Spleen (tissue), 7 donors: ENCODE measurements around the gene SYF2.

Source experiments
- POLR2A ChIP-seq, 3 donors: fragments of 450-650 bp; IDR thresholded peaks; one replicate each; pipeline ENCODE4 v1.5.1; 2017; ENCODE audit warnings: antibody characterized with exemption in 3 of 3, mild to moderate bottlenecking in 1 of 3
- POLR2AphosphoS5 ChIP-seq, 3 donors: sonication (generic); formaldehyde crosslinking; IDR thresholded peaks; one replicate each; pipeline ENCODE4 v1.5.1; 2017; ENCODE audit warnings: antibody characterized with exemption in 3 of 3
- TF ChIP-seq, protein P1 (sequence below), 11 experiments: fragments of 200-600 bp in 7 of 11; fragments of 450-650 bp in 4 of 11; sonication (generic) in 4 of 11; IDR thresholded peaks in 8 of 11; conservative IDR thresholded peaks in 3 of 11; 1 replicate in 7 of 11; 2 replicates in 4 of 11; pipeline versions ENCODE4 v1.4.0 to v1.8.0; 2016 to 2021; ENCODE audit warnings: antibody characterized with exemption in 11 of 11, inconsistent platforms in 4 of 11, mild to moderate bottlenecking in 1 of 11
- donor health status: DM: no; HTN: no; CAD: no; lungs with moderate emphysema.
- donor health status: DM: no; HTN: no; CAD: no.
- donor health status: DM: no; HTN: no; CAD: no.

GRCh38 chr1:25192154-25192553 lies 40.1 kb downstream of the SYF2 start:
- TF ChIP-seq, protein P1, sequence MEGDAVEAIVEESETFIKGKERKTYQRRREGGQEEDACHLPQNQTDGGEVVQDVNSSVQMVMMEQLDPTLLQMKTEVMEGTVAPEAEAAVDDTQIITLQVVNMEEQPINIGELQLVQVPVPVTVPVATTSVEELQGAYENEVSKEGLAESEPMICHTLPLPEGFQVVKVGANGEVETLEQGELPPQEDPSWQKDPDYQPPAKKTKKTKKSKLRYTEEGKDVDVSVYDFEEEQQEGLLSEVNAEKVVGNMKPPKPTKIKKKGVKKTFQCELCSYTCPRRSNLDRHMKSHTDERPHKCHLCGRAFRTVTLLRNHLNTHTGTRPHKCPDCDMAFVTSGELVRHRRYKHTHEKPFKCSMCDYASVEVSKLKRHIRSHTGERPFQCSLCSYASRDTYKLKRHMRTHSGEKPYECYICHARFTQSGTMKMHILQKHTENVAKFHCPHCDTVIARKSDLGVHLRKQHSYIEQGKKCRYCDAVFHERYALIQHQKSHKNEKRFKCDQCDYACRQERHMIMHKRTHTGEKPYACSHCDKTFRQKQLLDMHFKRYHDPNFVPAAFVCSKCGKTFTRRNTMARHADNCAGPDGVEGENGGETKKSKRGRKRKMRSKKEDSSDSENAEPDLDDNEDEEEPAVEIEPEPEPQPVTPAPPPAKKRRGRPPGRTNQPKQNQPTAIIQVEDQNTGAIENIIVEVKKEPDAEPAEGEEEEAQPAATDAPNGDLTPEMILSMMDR (IDR thresholded peaks at IDR 0.05 in 8 of 11, conservative IDR thresholded peaks at IDR 0.05 in 3 of 11): no peak
- TF ChIP-seq POLR2AphosphoS5 (IDR thresholded peaks at IDR 0.05) (no peak), POLR2A (IDR thresholded peaks at IDR 0.05) (no peak)
